ENCODE measurements around the gene FRMD1.

Gene FRMD1

GRCh38 chr6:168124158-168124557 lies 45.1 kb upstream of the FRMD1 start:
- Histone ChIP-seq H3K36me3 (ENCODE audit: control insufficient read depth in 4 of 4, insufficient read depth in 4 of 4, low read length in 3 of 4) (no peaks in the 10 kb centered on the region), H3K27ac (ENCODE audit: insufficient read depth in 1 of 2, low read depth in 1 of 2, low read length in 2 of 2, poor library complexity in 1 of 2, severe bottlenecking in 2 of 2) (no peak overlapping the region), H3K9me3 (ENCODE audit: control extremely low read depth in 1 of 5, control insufficient read depth in 4 of 5, insufficient read depth in 2 of 5, low read depth in 1 of 5, low read length in 4 of 5) (peaks cover 0 to 8% (median 0%) of the 10 kb centered on the region in 5 experiments), H3K4me3 (ENCODE audit: control insufficient read depth in 1 of 7, extremely low read depth in 1 of 7, insufficient read depth in 4 of 7, low read depth in 2 of 7, low read length in 6 of 7) (no peak overlapping the region), H3K4me1 (ENCODE audit: control extremely low read depth in 1 of 4, control insufficient read depth in 4 of 4, insufficient read depth in 4 of 4, low read length in 3 of 4) (no peaks in the 10 kb centered on the region), H3K27me3 (replicated peaks in 2 of 5; ENCODE audit: control insufficient read depth in 4 of 5, insufficient read depth in 5 of 5, low read length in 4 of 5) (peaks cover 0 to 8% (median 2%) of the 10 kb centered on the region in 5 experiments)
- DNase-seq = no peak
- POLR2A ChIA-PET = no interaction called here
- WGBS (ENCODE audit: insufficient coverage) = 94% methylated on average over 2 of the region's 7 CpGs
- CTCF ChIA-PET = no interaction called here

DNA sequence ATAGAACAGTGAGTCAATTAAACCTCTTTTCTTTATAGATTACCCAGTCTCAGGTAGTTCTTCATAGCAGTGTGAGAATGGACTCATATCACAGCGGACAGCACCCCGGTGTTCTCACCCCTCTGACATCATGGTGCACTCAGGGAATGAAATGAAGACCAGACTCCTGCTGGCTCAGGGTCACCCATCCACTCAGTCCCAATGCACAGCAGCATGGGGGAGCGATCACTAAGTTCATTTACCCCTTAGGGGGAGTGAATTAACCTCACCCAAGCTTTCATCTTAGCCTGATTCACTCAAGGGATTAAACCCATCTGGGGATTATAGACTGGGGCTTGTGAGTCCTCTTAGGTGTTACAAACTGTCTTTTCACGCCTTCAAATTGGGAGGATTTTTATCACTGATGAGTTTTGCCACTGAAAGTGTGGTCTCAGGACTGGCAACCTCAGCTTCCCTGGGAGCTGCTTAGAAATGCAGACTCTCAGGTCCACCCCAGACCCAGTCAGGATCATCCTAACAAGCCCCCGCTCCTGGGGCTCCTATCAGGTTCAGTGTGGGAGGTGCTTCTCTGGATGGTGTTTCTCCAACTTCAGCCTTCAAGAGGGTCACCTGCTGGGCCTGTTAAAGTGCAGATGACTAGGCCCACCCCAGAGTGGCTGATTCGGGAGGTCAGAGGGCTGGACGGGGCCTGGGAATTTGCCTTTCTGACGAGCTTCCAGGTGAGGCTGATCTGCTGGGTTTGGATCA lies 44.3 kb upstream of the FRMD1 start:
- no peaks in the 10 kb centered on the region for H3K36me3 ChIP-seq (ENCODE audit: control insufficient read depth in 4 of 4, insufficient read depth in 4 of 4, low read length in 3 of 4)
- no peak overlapping the region for H3K4me3 ChIP-seq (ENCODE audit: control insufficient read depth in 1 of 7, extremely low read depth in 1 of 7, insufficient read depth in 4 of 7, low read depth in 2 of 7, low read length in 6 of 7)
- DNase-seq = no peak
- ChIA-PET CTCF (no interaction called here), POLR2A (no interaction called here)
- no peaks in the 10 kb centered on the region for H3K4me1 ChIP-seq (ENCODE audit: control extremely low read depth in 1 of 4, control insufficient read depth in 4 of 4, insufficient read depth in 4 of 4, low read length in 3 of 4)
- peaks cover 0 to 8% (median 2%) of the 10 kb centered on the region in 5 experiments for H3K27me3 ChIP-seq (replicated peaks in 2 of 5; ENCODE audit: control insufficient read depth in 4 of 5, insufficient read depth in 5 of 5, low read length in 4 of 5)
- no peak overlapping the region for H3K27ac ChIP-seq (ENCODE audit: insufficient read depth in 1 of 2, low read depth in 1 of 2, low read length in 2 of 2, poor library complexity in 1 of 2, severe bottlenecking in 2 of 2)
- H3K9me3 ChIP-seq (ENCODE audit: control extremely low read depth in 1 of 5, control insufficient read depth in 4 of 5, insufficient read depth in 2 of 5, low read depth in 1 of 5, low read length in 4 of 5) = peaks cover 0 to 8% (median 0%) of the 10 kb centered on the region in 5 experiments
- WGBS (ENCODE audit: insufficient coverage) = 81% methylated on average over 7 of the region's 8 CpGs

DNA sequence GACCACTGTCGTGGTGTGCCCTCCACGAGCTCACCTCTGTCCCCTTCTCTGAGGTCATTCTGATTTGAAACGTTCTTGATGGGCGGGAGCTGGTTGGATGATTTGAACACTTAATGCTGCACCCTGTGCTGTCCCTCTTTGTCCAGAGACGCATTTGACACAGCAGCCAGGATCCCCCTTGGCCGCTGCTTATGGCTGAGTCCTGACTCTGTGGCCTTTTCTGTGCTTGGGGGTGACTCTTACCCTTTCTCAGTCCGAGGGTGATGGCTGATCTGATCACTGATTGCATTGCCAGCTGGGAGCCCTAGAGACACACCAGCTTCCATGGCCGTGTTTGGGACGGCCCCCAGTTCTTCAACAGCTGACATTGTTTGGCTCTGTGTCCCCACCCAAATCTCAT lies 43.5 kb upstream of the FRMD1 start:
- 95% methylated on average over 7 of the region's 9 CpGs for WGBS (ENCODE audit: insufficient coverage)
- Histone ChIP-seq H3K4me3 (ENCODE audit: control insufficient read depth in 1 of 7, extremely low read depth in 1 of 7, insufficient read depth in 4 of 7, low read depth in 2 of 7, low read length in 6 of 7) (no peak overlapping the region), H3K36me3 (ENCODE audit: control insufficient read depth in 4 of 4, insufficient read depth in 4 of 4, low read length in 3 of 4) (no peaks in the 10 kb centered on the region), H3K27ac (ENCODE audit: insufficient read depth in 1 of 2, low read depth in 1 of 2, low read length in 2 of 2, poor library complexity in 1 of 2, severe bottlenecking in 2 of 2) (no peak overlapping the region), H3K4me1 (ENCODE audit: control extremely low read depth in 1 of 4, control insufficient read depth in 4 of 4, insufficient read depth in 4 of 4, low read length in 3 of 4) (no peaks in the 10 kb centered on the region), H3K27me3 (replicated peaks in 2 of 5; ENCODE audit: control insufficient read depth in 4 of 5, insufficient read depth in 5 of 5, low read length in 4 of 5) (peaks cover 0 to 8% (median 2%) of the 10 kb centered on the region in 5 experiments), H3K9me3 (ENCODE audit: control extremely low read depth in 1 of 5, control insufficient read depth in 4 of 5, insufficient read depth in 2 of 5, low read depth in 1 of 5, low read length in 4 of 5) (peaks cover 0 to 8% (median 0%) of the 10 kb centered on the region in 5 experiments)
- DNase-seq = no peak
- POLR2A ChIA-PET = no interaction called here
- CTCF ChIA-PET = no interaction called here

GRCh38 chr6:168122011-168122410 lies 43.0 kb upstream of the FRMD1 start:
- 94% methylated on average over 14 of the region's 14 CpGs for WGBS (ENCODE audit: insufficient coverage)
- CTCF ChIA-PET = no interaction called here

DNA sequence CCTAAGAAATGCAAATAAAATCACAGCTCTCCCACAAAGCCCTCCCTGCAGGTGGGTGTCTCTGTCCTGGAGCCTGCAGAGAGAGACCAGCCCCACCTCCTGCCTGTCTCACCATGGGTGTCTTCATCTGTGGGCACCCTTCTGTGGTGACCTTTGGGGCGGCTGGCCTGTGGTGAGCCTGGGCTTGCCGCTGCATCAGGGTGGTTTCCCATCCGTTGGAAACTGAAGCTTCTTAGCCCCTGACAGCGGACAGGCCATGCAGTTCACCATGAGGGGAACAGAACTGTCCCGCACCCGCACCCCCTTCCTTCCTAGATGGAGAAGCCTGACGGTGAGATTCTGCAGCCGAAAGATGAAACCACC lies 42.3 kb upstream of the FRMD1 start:
- no peak overlapping the region for H3K4me3 ChIP-seq (ENCODE audit: control insufficient read depth in 1 of 7, extremely low read depth in 1 of 7, insufficient read depth in 4 of 7, low read depth in 2 of 7, low read length in 6 of 7)
- 83% methylated on average over 8 of the region's 8 CpGs for WGBS (ENCODE audit: insufficient coverage)
- H3K9me3 ChIP-seq (ENCODE audit: control extremely low read depth in 1 of 5, control insufficient read depth in 4 of 5, insufficient read depth in 2 of 5, low read depth in 1 of 5, low read length in 4 of 5) = peaks cover 0 to 8% (median 0%) of the 10 kb centered on the region in 5 experiments
- peaks cover 0 to 8% (median 0%) of the 10 kb centered on the region in 5 experiments for H3K27me3 ChIP-seq (replicated peaks in 2 of 5; ENCODE audit: control insufficient read depth in 4 of 5, insufficient read depth in 5 of 5, low read length in 4 of 5)
- POLR2A ChIA-PET = no interaction called here
- H3K27ac ChIP-seq (ENCODE audit: insufficient read depth in 1 of 2, low read depth in 1 of 2, low read length in 2 of 2, poor library complexity in 1 of 2, severe bottlenecking in 2 of 2) = no peak overlapping the region
- no peaks in the 10 kb centered on the region for H3K36me3 ChIP-seq (ENCODE audit: control insufficient read depth in 4 of 4, insufficient read depth in 4 of 4, low read length in 3 of 4)
- DNase-seq = no peak
- H3K4me1 ChIP-seq (ENCODE audit: control extremely low read depth in 1 of 4, control insufficient read depth in 4 of 4, insufficient read depth in 4 of 4, low read length in 3 of 4) = no peaks in the 10 kb centered on the region
- CTCF ChIA-PET = no interaction called here

More at GRCh38 chr6:168122011-168122410, 43.0 kb upstream of the FRMD1 start:
- no peak for DNase-seq
- H3K36me3 ChIP-seq (ENCODE audit: control insufficient read depth in 4 of 4, insufficient read depth in 4 of 4, low read length in 3 of 4) = no peaks in the 10 kb centered on the region
- POLR2A ChIA-PET = no interaction called here
- no peaks in the 10 kb centered on the region for H3K4me1 ChIP-seq (ENCODE audit: control extremely low read depth in 1 of 4, control insufficient read depth in 4 of 4, insufficient read depth in 4 of 4, low read length in 3 of 4)
- H3K9me3 ChIP-seq (ENCODE audit: control extremely low read depth in 1 of 5, control insufficient read depth in 4 of 5, insufficient read depth in 2 of 5, low read depth in 1 of 5, low read length in 4 of 5) = peaks cover 0 to 8% (median 0%) of the 10 kb centered on the region in 5 experiments
- H3K4me3 ChIP-seq (ENCODE audit: control insufficient read depth in 1 of 7, extremely low read depth in 1 of 7, insufficient read depth in 4 of 7, low read depth in 2 of 7, low read length in 6 of 7) = no peak overlapping the region
- H3K27me3 ChIP-seq (replicated peaks in 2 of 5; ENCODE audit: control insufficient read depth in 4 of 5, insufficient read depth in 5 of 5, low read length in 4 of 5) = peaks cover 0 to 8% (median under 1%) of the 10 kb centered on the region in 5 experiments
- no peak overlapping the region for H3K27ac ChIP-seq (ENCODE audit: insufficient read depth in 1 of 2, low read depth in 1 of 2, low read length in 2 of 2, poor library complexity in 1 of 2, severe bottlenecking in 2 of 2)

DNA sequence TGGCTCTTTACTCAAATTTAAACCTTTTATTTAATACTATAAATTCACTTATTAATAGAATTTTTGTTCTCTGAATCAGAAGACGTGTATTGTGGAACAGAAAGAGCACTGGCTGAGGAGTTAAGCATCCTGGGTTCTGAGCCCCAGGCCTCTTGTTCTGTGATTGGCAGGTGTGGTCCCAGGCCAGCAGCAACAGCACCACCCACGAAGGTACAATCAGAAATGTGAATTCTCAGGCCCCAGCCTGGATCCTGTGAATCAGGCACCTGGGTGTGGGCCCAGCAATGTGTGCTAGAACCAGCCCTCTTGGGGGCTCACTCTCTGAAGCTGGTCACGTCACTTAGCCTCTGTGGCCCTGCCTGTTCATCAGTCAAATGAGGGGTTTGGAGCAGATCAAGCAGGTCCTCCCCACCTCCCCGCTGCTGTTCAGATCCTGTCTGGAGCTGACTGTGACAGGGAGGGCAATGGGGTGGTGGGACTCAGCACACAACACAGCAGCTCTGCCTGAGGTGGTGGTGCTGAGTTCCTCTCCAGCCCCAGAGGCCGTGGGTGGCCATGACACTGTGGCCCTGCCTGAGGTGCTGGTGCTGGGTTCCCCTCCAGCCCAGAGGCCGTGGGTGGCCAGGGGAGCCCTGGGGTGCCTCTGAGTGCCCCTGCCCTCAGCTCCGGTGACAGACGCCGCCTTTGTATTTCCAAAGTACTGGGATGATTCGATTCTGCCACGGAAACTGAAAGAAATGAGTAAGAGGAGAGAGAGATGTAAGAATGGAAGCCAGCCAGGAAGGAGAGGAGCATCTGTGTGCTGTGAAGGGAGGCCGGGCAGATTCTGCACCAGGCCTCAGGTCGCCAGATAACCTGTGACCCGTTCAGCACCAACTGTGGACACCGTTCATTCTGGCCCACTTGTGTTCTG lies 41.6 kb upstream of the FRMD1 start:
- no peaks in the 10 kb centered on the region for H3K4me1 ChIP-seq (ENCODE audit: control extremely low read depth in 1 of 4, control insufficient read depth in 4 of 4, insufficient read depth in 4 of 4, low read length in 3 of 4)
- DNase-seq = no peak
- 82% methylated on average over 11 of the region's 15 CpGs for WGBS (ENCODE audit: insufficient coverage)
- POLR2A ChIA-PET = no interaction called here
- no peak overlapping the region for H3K4me3 ChIP-seq (ENCODE audit: control insufficient read depth in 1 of 7, extremely low read depth in 1 of 7, insufficient read depth in 4 of 7, low read depth in 2 of 7, low read length in 6 of 7)
- H3K27ac ChIP-seq (ENCODE audit: insufficient read depth in 1 of 2, low read depth in 1 of 2, low read length in 2 of 2, poor library complexity in 1 of 2, severe bottlenecking in 2 of 2) = no peak overlapping the region
- CTCF ChIA-PET = no interaction called here
- H3K27me3 ChIP-seq (replicated peaks in 2 of 5; ENCODE audit: control insufficient read depth in 4 of 5, insufficient read depth in 5 of 5, low read length in 4 of 5) = peaks cover 0 to 7% (median 0%) of the 10 kb centered on the region in 5 experiments
- H3K36me3 ChIP-seq (ENCODE audit: control insufficient read depth in 4 of 4, insufficient read depth in 4 of 4, low read length in 3 of 4) = no peaks in the 10 kb centered on the region
- peaks cover 0 to 8% (median 0%) of the 10 kb centered on the region in 5 experiments for H3K9me3 ChIP-seq (ENCODE audit: control extremely low read depth in 1 of 5, control insufficient read depth in 4 of 5, insufficient read depth in 2 of 5, low read depth in 1 of 5, low read length in 4 of 5)

DNA sequence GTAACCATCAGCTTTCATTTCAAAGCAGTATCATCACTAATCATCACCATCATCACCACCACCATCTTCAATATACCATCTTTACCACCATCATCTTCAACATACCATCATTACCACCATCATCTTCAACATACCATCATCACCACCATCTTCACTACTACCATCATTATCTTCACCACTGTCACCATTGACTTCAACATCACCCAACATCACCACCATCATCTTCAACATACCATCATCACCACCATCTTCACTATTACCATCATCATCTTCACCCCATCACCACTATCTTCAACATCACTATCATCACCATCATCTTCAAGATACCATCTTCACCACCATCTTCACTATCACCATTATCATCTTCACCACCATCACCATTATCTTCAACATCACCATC lies 40.5 kb upstream of the FRMD1 start:
- H3K4me3 ChIP-seq (ENCODE audit: control insufficient read depth in 1 of 7, extremely low read depth in 1 of 7, insufficient read depth in 4 of 7, low read depth in 2 of 7, low read length in 6 of 7) = no peak overlapping the region
- H3K36me3 ChIP-seq (ENCODE audit: control insufficient read depth in 4 of 4, insufficient read depth in 4 of 4, low read length in 3 of 4) = no peaks in the 10 kb centered on the region
- ChIA-PET POLR2A (no interaction called here), CTCF (no interaction called here)
- no peaks in the 10 kb centered on the region for H3K4me1 ChIP-seq (ENCODE audit: control extremely low read depth in 1 of 4, control insufficient read depth in 4 of 4, insufficient read depth in 4 of 4, low read length in 3 of 4)
- H3K9me3 ChIP-seq (ENCODE audit: control extremely low read depth in 1 of 5, control insufficient read depth in 4 of 5, insufficient read depth in 2 of 5, low read depth in 1 of 5, low read length in 4 of 5) = peaks cover 0 to 8% (median 0%) of the 10 kb centered on the region in 5 experiments
- H3K27ac ChIP-seq (ENCODE audit: insufficient read depth in 1 of 2, low read depth in 1 of 2, low read length in 2 of 2, poor library complexity in 1 of 2, severe bottlenecking in 2 of 2) = no peak overlapping the region
- H3K27me3 ChIP-seq (replicated peaks in 2 of 5; ENCODE audit: control insufficient read depth in 4 of 5, insufficient read depth in 5 of 5, low read length in 4 of 5) = peaks cover 0 to 5% (median 0%) of the 10 kb centered on the region in 5 experiments
- no peak for DNase-seq

All from common myeloid progenitor, CD34-positive (primary cell).